Retinal pigment epithelial cell (primary cell): Measurements from ENCODE around the gene TMEM187.
A peak's percentile ranks its signal among the peaks of the same experiment; 100 is the strongest.

Experiments used
- DNase-seq: peaks from one replicate; pipeline ENCODE4 v3.0.0-alpha.2; 2010; ENCODE audit warnings: low read depth
- H3K4me3 ChIP-seq: 2 replicates; pipeline ENCODE4 v1.5.1; 2011; ENCODE audit warnings: mild to moderate bottlenecking, low read length, control low read depth, moderate library complexity
- TF ChIP-seq, protein P1 (sequence below): conservative IDR thresholded peaks from 2 replicates; pipeline ENCODE4 v1.5.1; 2011; ENCODE audit warnings: low read depth, low read length, control low read depth, inconsistent platforms

The TMEM187 gene

DNA sequence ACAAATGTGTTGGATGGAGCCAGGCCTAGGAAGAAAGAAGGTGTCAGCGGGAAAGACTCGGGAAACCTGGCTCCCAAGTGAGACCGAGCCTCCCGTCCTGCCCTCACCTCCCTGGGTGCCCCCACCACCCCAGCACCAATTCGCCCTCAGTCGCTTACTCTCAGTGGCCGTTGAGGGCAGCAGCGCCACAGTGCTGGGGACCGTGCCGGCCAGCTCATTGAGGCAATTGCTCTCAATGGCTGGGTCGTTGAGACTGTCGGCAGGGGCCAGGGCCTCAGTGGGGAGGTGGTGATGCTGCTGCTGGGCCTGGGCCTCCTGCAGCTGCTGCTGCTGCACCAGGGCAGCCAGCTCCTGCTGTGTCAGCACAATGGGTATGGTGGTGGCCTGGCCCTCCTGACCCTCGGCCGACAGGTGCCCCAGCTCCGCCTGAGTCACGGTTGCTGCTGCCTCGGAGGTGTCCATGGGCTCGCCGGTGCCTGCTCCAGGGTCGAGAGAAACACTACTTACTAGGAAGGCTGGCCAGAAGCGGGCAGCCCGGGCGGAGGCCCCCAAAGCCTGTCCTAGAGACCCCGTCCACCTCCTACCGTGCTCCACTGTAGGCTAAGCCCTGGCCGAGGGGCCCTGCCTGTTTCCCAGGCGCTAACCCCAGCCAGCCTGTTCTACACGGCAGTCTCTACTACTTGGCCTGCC, 20.7 kb upstream of the TMEM187 start:
- no peak for DNase-seq
- TF ChIP-seq, protein P1, sequence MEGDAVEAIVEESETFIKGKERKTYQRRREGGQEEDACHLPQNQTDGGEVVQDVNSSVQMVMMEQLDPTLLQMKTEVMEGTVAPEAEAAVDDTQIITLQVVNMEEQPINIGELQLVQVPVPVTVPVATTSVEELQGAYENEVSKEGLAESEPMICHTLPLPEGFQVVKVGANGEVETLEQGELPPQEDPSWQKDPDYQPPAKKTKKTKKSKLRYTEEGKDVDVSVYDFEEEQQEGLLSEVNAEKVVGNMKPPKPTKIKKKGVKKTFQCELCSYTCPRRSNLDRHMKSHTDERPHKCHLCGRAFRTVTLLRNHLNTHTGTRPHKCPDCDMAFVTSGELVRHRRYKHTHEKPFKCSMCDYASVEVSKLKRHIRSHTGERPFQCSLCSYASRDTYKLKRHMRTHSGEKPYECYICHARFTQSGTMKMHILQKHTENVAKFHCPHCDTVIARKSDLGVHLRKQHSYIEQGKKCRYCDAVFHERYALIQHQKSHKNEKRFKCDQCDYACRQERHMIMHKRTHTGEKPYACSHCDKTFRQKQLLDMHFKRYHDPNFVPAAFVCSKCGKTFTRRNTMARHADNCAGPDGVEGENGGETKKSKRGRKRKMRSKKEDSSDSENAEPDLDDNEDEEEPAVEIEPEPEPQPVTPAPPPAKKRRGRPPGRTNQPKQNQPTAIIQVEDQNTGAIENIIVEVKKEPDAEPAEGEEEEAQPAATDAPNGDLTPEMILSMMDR, result no peak
- no peak overlapping the region for H3K4me3 ChIP-seq

DNA sequence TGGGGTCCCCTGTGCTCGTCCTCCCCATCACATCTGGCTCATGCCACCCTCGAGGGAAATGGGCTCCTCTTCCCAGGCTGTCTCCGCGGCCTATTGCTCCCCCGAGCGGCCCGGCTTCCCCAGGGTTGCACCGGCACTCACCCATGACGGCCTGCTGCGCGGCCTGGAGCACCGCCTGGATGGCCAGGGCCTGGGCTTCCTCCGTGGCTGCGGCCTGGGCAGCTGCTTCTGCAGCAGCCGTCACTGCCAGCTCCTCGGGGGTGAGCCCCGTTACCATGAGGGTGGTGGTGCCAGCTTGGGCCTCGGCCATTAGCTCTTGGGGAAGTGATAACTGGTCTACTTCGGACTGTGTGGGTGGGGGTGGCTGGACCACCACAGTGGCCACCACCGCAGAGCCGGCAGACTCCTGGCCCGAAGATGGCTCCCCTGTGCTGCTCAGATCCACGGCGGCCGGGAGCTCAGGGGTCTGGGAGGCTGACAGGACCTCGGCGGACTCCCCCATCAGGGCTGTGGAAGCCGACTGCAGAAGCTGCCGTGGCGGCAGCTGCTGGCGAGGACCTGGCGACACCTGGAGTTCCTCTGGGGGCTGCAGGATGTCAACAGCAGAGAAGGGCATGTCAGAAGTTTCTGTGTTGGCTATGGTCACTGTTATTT, 20.1 kb upstream of the TMEM187 start:
- TF ChIP-seq, protein P1, result no peak
- no peak overlapping the region for H3K4me3 ChIP-seq
- DNase-seq, result no peak

DNA sequence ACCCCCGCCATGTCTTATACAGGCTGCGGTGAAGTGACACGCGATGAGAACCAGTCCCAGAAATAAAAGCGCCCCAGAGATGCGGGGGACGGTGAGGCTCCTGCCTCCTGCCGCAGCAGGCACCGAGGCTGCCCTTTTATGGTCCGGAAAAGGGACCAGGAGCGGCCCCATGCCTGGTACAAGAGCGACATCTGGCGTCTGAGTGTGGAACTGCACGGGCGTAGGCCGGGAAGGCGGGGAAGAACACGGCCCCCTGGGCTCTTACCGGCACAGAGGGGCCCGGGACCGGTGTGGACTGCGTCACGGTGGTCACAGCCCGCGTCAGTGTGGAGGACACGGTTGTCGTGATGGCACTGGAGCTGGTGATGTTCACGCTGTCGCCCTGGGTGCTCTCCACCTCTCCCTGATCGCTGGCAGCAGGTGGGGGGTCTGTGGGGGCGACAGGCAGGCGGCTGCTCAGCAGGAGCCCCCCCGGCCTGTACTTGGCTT, 19.2 kb upstream of the TMEM187 start:
- TF ChIP-seq, protein P1, result peak; percentile 96
- DNase-seq, result no peak
- H3K4me3 ChIP-seq, result no peak overlapping the region

DNA sequence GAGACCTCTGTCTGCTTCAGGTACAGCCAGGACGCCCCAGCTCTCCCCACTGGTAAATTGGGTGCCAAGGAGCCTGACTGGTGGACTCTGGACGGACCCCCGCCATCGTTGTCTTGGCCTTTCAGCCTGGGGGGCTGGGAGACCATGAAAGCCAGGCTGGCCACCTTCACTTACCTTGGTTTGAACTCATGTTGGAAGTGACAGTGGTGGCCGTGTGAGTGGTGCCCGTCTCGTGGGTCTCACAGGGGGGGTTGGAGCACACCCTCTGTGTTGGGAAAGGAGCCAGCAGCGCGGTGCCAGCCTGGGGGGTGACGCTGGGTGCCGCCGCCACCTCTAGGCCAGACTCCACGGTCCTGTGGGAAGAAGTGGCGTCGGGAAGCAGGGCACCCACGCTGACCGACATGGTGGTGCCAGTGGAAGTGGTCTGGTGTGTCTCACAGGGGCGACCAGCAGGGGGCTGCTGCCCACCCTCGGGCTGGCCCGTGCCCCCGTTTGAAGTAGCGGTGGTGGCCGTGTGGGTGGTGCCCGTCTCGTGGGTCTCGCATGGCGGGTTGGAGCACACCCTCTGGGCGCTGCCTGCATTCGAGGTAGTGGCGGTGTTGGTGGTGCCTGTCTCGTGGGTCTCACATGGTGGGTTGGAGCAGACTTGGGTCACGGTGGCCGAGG, 18.5 kb upstream of the TMEM187 start:
- H3K4me3 ChIP-seq, result no peak overlapping the region
- no peak for DNase-seq
- TF ChIP-seq, protein P1, result peak; percentile 7

DNA sequence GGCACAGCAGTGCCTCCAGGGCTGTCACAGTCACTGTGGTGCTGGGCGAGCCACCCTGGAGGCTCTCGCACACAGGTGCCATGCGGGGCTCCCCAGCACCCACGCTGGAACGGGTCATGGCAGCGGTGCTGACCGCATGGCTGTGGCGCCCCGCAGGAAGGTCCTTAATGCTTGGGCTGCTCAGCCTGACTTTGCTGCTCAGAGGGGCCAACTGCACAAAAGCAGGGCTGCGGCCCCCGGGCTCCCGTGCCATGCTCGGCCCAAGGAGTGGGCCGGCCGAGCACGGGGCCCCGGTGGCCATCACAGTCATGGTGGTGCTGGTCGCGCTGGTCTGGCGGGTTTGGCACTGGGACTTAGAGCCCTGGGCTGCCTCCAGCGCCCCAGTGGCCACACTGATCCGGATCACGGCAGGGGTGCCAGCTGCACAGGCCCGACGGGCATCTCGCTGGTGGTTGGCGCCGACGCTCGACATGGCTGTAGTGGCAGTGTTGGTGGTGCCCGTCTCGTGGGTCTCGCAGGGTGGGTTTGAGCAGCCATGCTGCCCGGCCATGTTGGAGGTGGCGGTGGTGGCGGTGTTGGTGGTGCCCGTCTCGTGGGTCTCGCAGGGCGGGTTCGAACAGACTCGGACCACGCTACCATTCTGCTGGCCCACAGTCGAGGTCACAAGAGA, 17.9 kb upstream of the TMEM187 start:
- DNase-seq, result no peak
- TF ChIP-seq, protein P1, result no peak
- H3K4me3 ChIP-seq, result no peak overlapping the region

DNA sequence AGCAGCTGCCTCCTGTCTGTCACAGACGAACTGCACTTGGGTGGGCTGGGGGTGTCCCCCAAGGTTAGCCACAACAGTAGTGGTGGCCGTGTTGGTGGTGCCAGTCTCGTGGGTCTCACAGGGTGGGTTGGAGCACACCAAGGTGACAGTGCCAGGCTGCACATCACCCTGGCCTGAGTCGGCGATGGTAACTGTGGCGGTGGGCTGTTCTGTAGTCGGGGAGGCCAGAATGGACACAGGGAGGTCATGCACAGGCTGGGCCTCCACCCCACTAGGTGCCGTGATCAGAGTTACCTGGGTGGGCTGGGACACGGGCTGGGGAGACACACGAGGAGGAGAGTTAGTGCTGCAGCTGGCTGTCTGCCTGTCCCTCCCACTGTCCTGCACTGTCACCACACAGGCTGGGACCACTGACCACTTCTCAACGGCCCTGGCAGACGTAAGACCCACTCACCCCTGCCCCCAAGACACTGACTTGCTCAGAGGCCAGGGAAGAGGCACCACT, 17.3 kb upstream of the TMEM187 start:
- TF ChIP-seq, protein P1, result no peak
- no peak for DNase-seq
- H3K4me3 ChIP-seq, result no peak overlapping the region
